GM12873 (cell line): ENCODE data around the gene CFAP100.

ENCODE experiments used
- CTCF ChIP-seq: IDR thresholded peaks from 2 replicates; pipeline ENCODE4 v1.5.1; 2012; ENCODE audit warnings: low read depth, mild to moderate bottlenecking, moderate library complexity, low read length, control low read depth; ENCODE audit not compliant: insufficient read depth; ENCODE audit errors: missing control alignments

CFAP100 gene

GRCh38 chr3:126399756-126400155, 5.0 kb downstream of the CFAP100 start:
- no peak for TF ChIP-seq CTCF

GRCh38 chr3:126401611-126402160, 7.0 kb downstream of the CFAP100 start:
- TF ChIP-seq CTCF = no peak

- no peak for TF ChIP-seq CTCF
These were observed 7.5 kb downstream of the CFAP100 start for GRCh38 chr3:126402178-126402577.

GRCh38 chr3:126402666-126403302, 8.1 kb downstream of the CFAP100 start:
- no peak for TF ChIP-seq CTCF

GRCh38 chr3:126406389-126407296, 11.9 kb downstream of the CFAP100 start:
- no peak for TF ChIP-seq CTCF

- no peak for TF ChIP-seq CTCF
These were observed 12.8 kb downstream of the CFAP100 start for GRCh38 chr3:126407412-126408044.

GRCh38 chr3:126408099-126408498, 13.4 kb downstream of the CFAP100 start:
- TF ChIP-seq CTCF = no peak
